Activated naive CD4-positive, alpha-beta T cell treated with anti-CD3 and anti-CD28 coated beads, Interleukin-2, amount 10 ng/mL, durations not matched to agents 7 days and 5 days (primary cell): ENCODE results near the gene SEC14L5.
"Not testable (repeated sequence)": the region's sequence is repeated elsewhere in the genome, so short reads cannot be mapped to it uniquely, and the experiment has no call there.

Experiments used
- CTCF ChIA-PET: fragments of 350-600 bp; sonication (Branson Sonifier 250); formaldehyde crosslinking; loops from one replicate; lab custom pipeline; 2021; ENCODE audit warnings: antibody characterized with exemption; lab: Charles Lee
- DNase-seq: peaks from one replicate; pipeline ENCODE4 v3.0.0-alpha.2; 2020
- H3K27ac Mint-ChIP-seq: one replicate; pipeline ENCODE4 v1.8.0; 2021; ENCODE audit warnings: mild to moderate bottlenecking, moderate library complexity, mixed read lengths
- H3K27me3 Mint-ChIP-seq: one replicate; pipeline ENCODE4 v1.8.0; 2021; ENCODE audit warnings: mild to moderate bottlenecking, mixed read lengths
- H3K36me3 Mint-ChIP-seq: one replicate; pipeline ENCODE4 v1.8.0; 2021; ENCODE audit warnings: mixed read lengths
- H3K4me1 Mint-ChIP-seq: one replicate; pipeline ENCODE4 v1.8.0; 2021; ENCODE audit warnings: mixed read lengths
- H3K4me3 Mint-ChIP-seq: one replicate; pipeline ENCODE4 v1.8.0; 2021; ENCODE audit warnings: mild to moderate bottlenecking, moderate library complexity, mixed read lengths
- H3K9me3 Mint-ChIP-seq: one replicate; pipeline ENCODE4 v1.8.0; 2021; ENCODE audit warnings: mixed read lengths

The SEC14L5 gene

GRCh38 chr16:4954714-4955113 is 3.4 kb upstream of the SEC14L5 start:
- Mint-ChIP-seq H3K36me3 (no peaks in the 10 kb centered on the region), H3K9me3 (no peaks in the 10 kb centered on the region), H3K4me3 (no peak overlapping the region), H3K4me1 (peaks cover 19% of the 10 kb centered on the region), H3K27me3 (peaks cover 53% of the 10 kb centered on the region), H3K27ac (no peak overlapping the region)
- CTCF ChIA-PET: interaction anchor here (1.2 to 2.1 kb wide), 4 partner anchors 17 to 259 kb away, joined by 3 to 7 read pairs (median 4); no protein-coding TSS in a partner anchor
- DNase-seq: no peak

GRCh38 chr16:4957420-4957719 is 760 bp upstream of the SEC14L5 start:
- CTCF ChIA-PET: interaction anchor here (1.1 kb wide), 1 partner anchor 16 kb away, joined by 3 read pairs; no protein-coding TSS in a partner anchor
- peak overlapping the region; percentile 73 for H3K27ac Mint-ChIP-seq
- no peaks in the 10 kb centered on the region for H3K36me3 Mint-ChIP-seq

GRCh38 chr16:4958510-4959438 is 644 bp downstream of the SEC14L5 start:
- Mint-ChIP-seq H3K4me1 (peaks cover 19% of the 10 kb centered on the region), H3K4me3 (peak overlapping the region; percentile 76), H3K9me3 (no peaks in the 10 kb centered on the region), H3K36me3 (no peaks in the 10 kb centered on the region), H3K27me3 (peaks cover 60% of the 10 kb centered on the region), H3K27ac (peak overlapping the region; percentile 6)
- DNase-seq: no peak
- CTCF ChIA-PET: interaction anchor here (0.7 to 1.0 kb wide), 2 partner anchors 133 to 134 kb away, joined by 3 read pairs; no protein-coding TSS in a partner anchor

More at GRCh38 chr16:4957420-4957719, 760 bp upstream of the SEC14L5 start:
- Mint-ChIP-seq H3K9me3 (no peaks in the 10 kb centered on the region), H3K4me1 (peaks cover 19% of the 10 kb centered on the region), H3K27me3 (peaks cover 60% of the 10 kb centered on the region), H3K4me3 (peak overlapping the region; percentile 76)
- no peak for DNase-seq

- CTCF ChIA-PET: no interaction called here
- Mint-ChIP-seq H3K27me3 (peaks cover 53% of the 10 kb centered on the region), H3K9me3 (no peaks in the 10 kb centered on the region), H3K36me3 (no peaks in the 10 kb centered on the region), H3K4me3 (no peak overlapping the region), H3K4me1 (peaks cover 19% of the 10 kb centered on the region), H3K27ac (no peak overlapping the region)
- no peak for DNase-seq
These were observed 2.4 kb downstream of the SEC14L5 start for GRCh38 chr16:4960579-4960978.

- CTCF ChIA-PET: no interaction called here
- Mint-ChIP-seq H3K27ac (no peak overlapping the region), H3K36me3 (no peaks in the 10 kb centered on the region), H3K27me3 (peaks cover 37% of the 10 kb centered on the region), H3K9me3 (no peaks in the 10 kb centered on the region), H3K4me1 (peaks cover 11% of the 10 kb centered on the region), H3K4me3 (no peak overlapping the region)
- DNase-seq: no peak
These were observed 4.6 kb downstream of the SEC14L5 start for GRCh38 chr16:4962716-4963115.

GRCh38 chr16:4963527-4963926 is 5.4 kb downstream of the SEC14L5 start:
- DNase-seq, CTCF ChIA-PET, H3K27ac Mint-ChIP-seq, H3K36me3 Mint-ChIP-seq, H3K4me3 Mint-ChIP-seq, H3K4me1 Mint-ChIP-seq, H3K9me3 Mint-ChIP-seq: not testable (repeated sequence)
- peaks cover 29% of the 10 kb centered on the region for H3K27me3 Mint-ChIP-seq

- no peaks in the 10 kb centered on the region for H3K9me3 Mint-ChIP-seq
- CTCF ChIA-PET: no interaction called here
- DNase-seq: no peak
- H3K4me3 Mint-ChIP-seq: no peak overlapping the region
- peaks cover 20% of the 10 kb centered on the region for H3K27me3 Mint-ChIP-seq
- H3K27ac Mint-ChIP-seq: no peak overlapping the region
- no peaks in the 10 kb centered on the region for H3K36me3 Mint-ChIP-seq
- H3K4me1 Mint-ChIP-seq: peaks cover 4% of the 10 kb centered on the region
These were observed 8.8 kb downstream of the SEC14L5 start for GRCh38 chr16:4966736-4967453.

- H3K4me1 Mint-ChIP-seq: peaks cover 16% of the 10 kb centered on the region
- CTCF ChIA-PET, H3K27ac Mint-ChIP-seq, H3K36me3 Mint-ChIP-seq, DNase-seq, H3K4me3 Mint-ChIP-seq, H3K9me3 Mint-ChIP-seq: not testable (repeated sequence)
- peaks cover 19% of the 10 kb centered on the region for H3K27me3 Mint-ChIP-seq
These were observed 10.1 kb downstream of the SEC14L5 start for GRCh38 chr16:4968278-4968677.

- H3K36me3 Mint-ChIP-seq: peaks cover 6% of the 10 kb centered on the region
- H3K4me3 Mint-ChIP-seq: no peak overlapping the region
- peaks cover 10% of the 10 kb centered on the region for H3K9me3 Mint-ChIP-seq
- no peak for DNase-seq
- CTCF ChIA-PET: no interaction called here
- no peak overlapping the region for H3K27ac Mint-ChIP-seq
- peaks cover 15% of the 10 kb centered on the region for H3K27me3 Mint-ChIP-seq
- H3K4me1 Mint-ChIP-seq: peaks cover 22% of the 10 kb centered on the region
These were observed 10.9 kb downstream of the SEC14L5 start for GRCh38 chr16:4968879-4969483.

- CTCF ChIA-PET: no interaction called here
- peaks cover 10% of the 10 kb centered on the region for H3K9me3 Mint-ChIP-seq
- H3K36me3 Mint-ChIP-seq: peaks cover 6% of the 10 kb centered on the region
- no peak overlapping the region for H3K4me3 Mint-ChIP-seq
- peaks cover 22% of the 10 kb centered on the region for H3K4me1 Mint-ChIP-seq
- no peak for DNase-seq
- H3K27ac Mint-ChIP-seq: no peak overlapping the region
- H3K27me3 Mint-ChIP-seq: peaks cover 15% of the 10 kb centered on the region
These were observed 11.9 kb downstream of the SEC14L5 start for GRCh38 chr16:4970010-4970409.

- peaks cover 15% of the 10 kb centered on the region for H3K9me3 Mint-ChIP-seq
- no peak overlapping the region for H3K27ac Mint-ChIP-seq
- peaks cover 22% of the 10 kb centered on the region for H3K4me1 Mint-ChIP-seq
- H3K36me3 Mint-ChIP-seq: peaks cover 8% of the 10 kb centered on the region
- DNase-seq: no peak
- peaks cover 10% of the 10 kb centered on the region for H3K27me3 Mint-ChIP-seq
- CTCF ChIA-PET: interaction anchor here (1.1 kb wide), 1 partner anchor 16 kb away, joined by 3 read pairs; no protein-coding TSS in a partner anchor
- H3K4me3 Mint-ChIP-seq: no peak overlapping the region
These were observed 14.9 kb downstream of the SEC14L5 start for GRCh38 chr16:4972938-4973587.

- Mint-ChIP-seq H3K27me3 (peaks cover 14% of the 10 kb centered on the region), H3K27ac (no peak overlapping the region), H3K4me3 (no peak overlapping the region), H3K9me3 (peaks cover 15% of the 10 kb centered on the region), H3K4me1 (peaks cover 18% of the 10 kb centered on the region), H3K36me3 (peaks cover 8% of the 10 kb centered on the region)
- DNase-seq: no peak
- CTCF ChIA-PET: no interaction called here
These were observed 17.9 kb downstream of the SEC14L5 start for GRCh38 chr16:4976079-4976478.

- H3K27me3 Mint-ChIP-seq: peaks cover 17% of the 10 kb centered on the region
These were observed 18.5 kb downstream of the SEC14L5 start for GRCh38 chr16:4976611-4977145.

More at GRCh38 chr16:4976611-4977145, 18.5 kb downstream of the SEC14L5 start:
- H3K4me1 Mint-ChIP-seq: peaks cover 18% of the 10 kb centered on the region
- DNase-seq: no peak
- CTCF ChIA-PET: no interaction called here
- peaks cover 8% of the 10 kb centered on the region for H3K36me3 Mint-ChIP-seq
- no peak overlapping the region for H3K4me3 Mint-ChIP-seq
- no peak overlapping the region for H3K27ac Mint-ChIP-seq
- peaks cover 15% of the 10 kb centered on the region for H3K9me3 Mint-ChIP-seq
